NCI-H2196 (cell line): ENCODE results near the gene SDK1.

ENCODE experiments used
- DNase-seq: peaks from one replicate; lab custom pipeline; 2025; ENCODE audit not compliant: unreplicated experiment; lab: John Stamatoyannopoulos, UW

The SDK1 gene

DNA sequence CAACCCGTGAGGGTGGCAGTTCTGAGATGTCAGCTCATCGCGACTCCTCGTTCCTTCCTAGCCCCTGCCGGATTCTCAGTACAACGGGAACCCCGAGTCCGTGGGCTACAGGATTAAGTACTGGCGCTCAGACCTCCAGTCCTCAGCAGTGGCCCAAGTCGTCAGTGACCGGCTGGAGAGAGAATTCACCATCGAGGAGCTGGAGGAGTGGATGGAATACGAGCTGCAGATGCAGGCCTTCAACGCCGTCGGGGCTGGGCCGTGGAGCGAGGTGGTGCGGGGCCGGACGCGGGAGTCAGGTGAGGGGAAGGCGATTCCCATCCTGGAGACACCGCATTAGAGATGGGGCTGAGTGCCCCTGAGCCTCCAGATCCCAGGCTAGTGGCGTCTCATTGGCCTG, 812.9 kb downstream of the SDK1 start:
- DNase-seq = no peak

DNA sequence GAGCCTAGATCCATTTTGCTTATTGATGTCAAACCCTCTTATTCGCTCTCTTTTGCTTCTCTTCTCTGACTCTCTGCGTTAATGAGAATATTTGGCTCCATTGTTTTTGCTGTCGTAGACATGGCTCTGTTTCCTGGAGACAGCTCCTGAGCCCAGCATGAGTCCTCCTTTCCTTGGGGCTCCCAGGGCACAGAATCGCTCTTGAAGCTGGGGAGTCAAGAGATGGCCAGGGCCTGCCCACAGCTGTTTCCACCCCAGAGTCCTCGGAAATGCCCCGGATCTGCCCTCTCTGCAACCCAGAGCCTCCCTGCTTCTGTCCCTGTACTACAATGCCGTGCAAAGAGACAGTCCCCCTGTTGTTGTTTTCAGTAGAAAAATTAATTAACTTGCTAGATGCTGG, 814.4 kb downstream of the SDK1 start:
- no peak for DNase-seq

DNA sequence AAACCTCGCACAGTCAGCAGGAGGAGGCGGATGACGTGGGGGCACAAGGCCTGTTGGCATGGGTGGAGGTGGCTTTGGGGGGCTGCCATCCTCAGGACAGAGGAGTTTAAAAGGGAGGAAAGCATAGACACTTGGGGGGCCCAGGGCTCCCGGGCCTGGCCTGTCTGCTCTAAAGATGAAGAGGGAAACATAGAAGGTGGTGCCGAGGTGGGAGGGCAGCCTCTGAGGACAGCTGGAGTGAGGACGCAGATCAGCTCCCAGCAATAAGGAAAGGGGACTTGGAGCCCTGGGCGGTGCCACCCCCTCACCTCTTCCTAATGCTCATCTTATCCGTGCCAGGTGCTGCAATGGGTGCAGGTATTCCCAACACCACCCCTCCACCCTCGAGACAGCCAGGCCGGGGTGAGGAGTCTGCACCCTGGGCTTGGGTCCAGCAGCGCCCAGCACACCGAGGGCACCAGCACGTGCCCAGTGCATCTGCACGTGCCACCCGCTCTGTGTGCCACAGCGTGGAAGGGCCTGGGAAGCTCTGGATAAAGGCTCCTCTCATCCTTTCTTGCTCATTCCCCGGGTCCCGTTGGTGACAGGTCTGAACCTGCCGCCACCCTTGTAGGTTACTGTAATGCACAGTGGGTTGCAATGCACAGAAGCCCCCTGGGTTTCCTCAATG, 815.0 kb downstream of the SDK1 start:
- DNase-seq = no peak

DNA sequence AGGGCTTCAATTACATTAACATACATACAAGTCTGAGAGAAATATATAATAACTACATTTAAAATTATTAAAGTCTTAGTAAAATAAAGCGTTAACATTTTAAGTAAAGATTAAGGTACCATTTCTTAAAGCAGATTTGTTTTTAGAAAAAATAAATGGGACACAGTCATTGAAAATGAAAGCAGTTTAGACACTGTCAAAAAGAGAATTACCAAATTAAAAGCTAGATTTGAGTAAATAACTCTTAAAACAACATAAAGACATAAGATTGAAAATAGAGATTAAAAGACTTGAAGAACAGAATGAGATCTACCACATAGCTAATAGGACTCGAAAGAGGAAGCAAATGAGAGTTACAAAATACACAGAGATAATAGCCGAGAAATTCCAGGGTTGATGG, 818.8 kb downstream of the SDK1 start:
- DNase-seq = no peak

DNA sequence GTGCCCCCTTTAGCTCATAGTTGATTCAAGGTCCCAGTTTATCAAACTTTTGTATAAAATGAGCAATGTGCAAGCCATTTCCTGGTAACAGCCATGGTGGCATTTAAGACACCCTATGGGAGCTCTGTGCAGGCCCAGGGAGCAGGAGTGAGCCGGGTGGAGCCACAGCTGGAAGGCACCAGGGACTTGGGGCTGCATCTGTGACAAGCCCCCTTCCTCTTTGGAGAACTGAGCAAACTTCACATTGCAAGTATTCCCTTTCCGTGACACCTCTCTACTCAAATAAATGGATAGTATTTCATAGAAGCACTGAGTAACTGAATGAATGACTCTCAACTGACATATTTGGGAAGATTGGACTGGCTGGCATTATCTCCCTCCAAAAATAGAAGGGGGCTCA, 822.3 kb downstream of the SDK1 start:
- DNase-seq = no peak

GRCh38 chr7:4123823-4124222, 822.8 kb downstream of the SDK1 start:
- DNase-seq = no peak

DNA sequence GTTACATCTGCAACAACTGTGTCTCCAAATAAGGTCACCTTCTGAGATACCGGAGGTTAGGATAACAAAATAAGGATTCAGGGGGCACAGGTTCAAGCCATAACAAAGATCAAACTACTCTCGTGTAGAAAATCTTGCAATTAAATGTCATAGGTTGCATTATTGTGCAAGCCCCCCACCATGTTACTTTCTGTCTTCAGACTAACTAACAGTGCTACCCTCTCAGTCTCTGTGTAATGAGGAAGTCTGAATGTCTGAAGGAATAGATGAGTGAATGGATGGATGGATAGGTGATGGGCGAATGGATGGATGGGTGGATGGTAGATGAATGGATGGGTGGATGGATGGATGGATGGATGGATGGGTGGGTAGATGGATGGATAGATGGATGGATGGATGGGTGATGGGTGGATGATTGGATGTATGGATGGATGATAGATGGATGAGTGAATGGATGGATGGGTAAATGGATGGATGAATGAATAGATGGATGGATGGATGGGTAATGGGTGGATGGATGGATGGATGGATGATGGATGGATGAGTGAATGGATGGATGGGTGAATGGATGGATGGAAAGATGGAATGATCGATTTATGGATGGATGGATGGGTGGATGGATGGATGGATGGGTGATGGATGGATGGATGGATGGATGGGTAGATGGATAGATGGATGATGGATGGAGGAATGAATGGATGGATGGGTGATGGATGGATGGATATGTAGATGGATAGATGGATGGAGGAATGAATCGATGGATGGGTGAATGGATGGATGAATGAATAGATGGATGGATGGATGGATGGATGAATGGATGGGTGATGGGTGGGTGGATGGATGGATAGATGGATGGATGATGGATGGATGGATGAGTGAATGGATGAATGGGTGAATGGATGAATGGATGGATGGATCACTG, 823.8 kb downstream of the SDK1 start:
- no peak for DNase-seq

GRCh38 chr7:4127909-4128560, 827.0 kb downstream of the SDK1 start:
- no peak for DNase-seq

- DNase-seq = no peak
Observed at GRCh38 chr7:4129481-4130122, 828.5 kb downstream of the SDK1 start.

DNA sequence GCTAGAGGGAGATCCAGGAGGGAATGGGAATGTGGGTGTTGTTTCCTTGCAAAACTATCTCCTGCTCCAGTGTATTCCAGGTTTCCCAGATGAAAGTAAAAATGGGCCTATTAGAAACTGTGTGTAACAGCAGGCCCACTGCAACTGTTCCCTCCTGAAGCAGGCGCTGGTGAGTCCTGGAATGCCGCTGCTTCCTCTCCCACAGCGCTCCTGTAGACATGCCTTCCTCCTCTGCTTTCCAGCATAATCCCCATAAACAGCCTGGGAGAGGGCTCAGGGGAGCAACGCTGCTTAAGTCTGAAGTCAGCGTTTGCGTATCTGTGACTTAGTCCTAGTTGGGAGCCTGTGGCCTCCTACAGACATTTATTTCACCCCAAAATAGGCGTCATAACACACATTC, 830.0 kb downstream of the SDK1 start:
- no peak for DNase-seq

DNA sequence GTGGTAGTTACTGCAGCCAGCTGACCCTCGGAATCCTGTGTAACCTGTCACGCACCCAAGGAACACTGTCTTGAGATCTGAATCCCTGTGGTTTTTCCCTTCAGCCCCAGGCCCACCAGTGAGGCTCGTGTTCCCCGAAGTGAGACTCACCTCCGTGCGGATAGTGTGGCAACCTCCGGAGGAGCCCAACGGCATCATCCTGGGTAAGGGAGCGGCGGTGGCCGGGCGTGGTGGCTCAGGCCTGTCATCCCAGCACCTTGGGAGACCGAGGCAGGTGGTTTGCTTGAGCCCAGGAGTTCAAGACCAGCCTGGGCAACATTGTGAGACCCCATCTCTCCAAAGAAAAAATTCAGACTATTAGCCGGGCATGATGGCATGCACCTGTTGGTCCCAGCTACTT, 831.2 kb downstream of the SDK1 start:
- DNase-seq = no peak

DNA sequence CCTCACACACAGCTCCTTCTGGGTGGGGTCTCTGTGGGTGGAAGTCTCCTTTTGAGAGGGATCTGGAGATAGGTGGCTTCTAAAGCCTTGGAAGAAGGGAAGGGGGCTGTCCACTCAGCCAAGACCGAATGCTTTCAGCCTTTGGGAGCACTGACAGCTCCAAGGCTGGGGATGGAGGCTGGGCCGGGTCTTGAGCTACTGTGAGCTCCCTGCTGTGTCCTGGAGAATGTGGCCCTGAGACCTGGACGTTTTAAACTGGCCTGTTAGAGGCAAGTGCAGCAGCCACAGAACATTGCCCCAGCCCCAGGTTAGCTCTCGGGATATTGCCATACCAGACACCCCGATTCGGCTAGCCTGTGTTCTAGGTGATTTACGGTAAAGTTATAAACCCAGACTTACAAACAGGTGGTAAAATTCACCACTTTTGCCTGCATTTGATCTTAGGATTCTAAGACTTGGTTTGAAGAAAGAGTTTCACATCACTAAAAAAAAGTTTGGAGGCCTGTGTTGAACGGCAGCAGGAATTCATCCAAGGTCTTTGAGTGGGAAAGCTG, 832.5 kb downstream of the SDK1 start:
- no peak for DNase-seq

DNA sequence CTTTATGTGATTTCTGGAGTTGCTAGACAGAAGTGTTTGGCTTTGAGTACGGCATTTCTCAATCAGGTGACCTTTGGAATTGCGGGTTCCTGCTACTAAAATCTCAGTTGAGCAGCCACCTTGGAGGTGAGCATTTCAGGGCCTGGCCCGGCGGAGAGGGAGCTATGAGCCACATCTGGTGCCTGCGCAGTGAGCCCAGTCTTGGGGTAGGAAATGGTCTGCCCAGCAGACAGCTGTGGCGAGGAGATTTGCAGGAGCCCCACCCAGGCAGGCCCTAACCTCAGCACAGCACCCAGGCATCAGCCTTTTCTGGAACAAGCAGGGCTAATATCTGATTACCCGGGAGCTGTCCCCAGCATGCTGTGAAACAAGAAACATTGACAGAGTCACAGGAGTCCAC, 833.2 kb downstream of the SDK1 start:
- no peak for DNase-seq

GRCh38 chr7:4134631-4135030, 833.6 kb downstream of the SDK1 start:
- DNase-seq = no peak

DNA sequence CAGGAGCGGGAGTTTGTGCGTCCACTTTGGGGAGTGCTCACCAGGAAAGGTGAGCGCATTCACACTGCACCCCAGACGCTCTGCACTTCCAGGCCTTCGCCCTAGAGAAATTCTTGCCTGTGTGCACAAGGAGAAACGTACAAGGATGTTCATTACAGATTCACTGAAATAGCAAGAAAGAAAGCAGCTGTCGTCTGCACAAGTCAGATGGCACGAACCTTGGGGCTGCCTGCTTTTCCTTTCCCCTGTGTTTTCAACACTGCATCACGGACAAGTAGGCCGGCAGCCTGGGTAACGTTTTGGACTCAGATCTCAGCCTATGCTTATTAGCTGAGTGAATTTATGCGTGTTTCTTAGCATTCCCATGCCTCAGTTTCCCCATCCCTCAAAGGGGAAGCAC, 834.2 kb downstream of the SDK1 start:
- no peak for DNase-seq

- no peak for DNase-seq
Observed at GRCh38 chr7:4136036-4136435, 835.0 kb downstream of the SDK1 start.

DNA sequence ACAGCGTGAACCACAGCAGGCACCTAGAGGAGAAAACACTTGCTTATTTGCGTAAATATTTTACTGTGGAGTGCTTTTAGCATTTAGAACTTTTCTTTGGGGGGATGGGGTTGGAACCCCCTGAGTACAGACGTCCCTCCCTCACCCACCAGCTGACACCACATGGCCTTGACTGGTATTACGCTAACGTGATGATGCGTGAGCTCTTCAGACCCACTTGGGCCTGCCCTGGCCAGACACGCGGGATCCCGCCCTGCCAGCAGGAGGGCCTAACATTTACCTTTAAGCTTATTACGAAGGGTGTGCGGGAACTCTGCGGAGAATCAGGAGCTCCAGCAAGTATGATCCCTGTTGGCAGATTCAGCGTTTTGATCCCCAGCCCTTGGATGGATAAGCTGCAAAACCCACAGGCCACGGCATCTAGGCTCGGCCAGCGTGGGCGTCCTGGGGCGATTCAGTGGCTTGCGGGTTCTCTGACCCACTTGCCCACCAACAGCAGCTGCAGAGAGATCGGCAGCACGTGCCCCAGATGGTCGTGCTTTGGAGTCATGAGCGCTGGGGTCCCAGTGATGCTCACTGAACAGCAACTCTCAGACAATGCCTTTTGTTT, 835.6 kb downstream of the SDK1 start:
- no peak for DNase-seq

DNA sequence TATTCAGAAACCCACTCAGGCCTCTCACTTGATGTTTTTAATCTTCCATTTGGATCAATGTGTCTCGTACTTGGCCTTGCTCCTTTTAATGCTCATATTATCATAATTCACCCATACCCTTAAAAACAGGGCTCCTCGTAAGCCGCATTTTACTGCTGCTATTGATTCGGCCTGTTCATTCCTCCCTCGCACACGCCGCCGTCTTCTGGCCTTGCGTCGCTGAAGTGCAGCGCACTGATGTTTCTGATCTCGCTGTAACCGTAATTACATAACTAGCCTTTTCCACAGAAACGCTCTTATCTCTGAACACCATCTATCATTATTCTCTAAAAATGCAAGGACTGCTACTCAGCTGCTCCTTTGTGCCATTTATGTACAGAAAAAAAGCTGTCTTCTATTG, 836.5 kb downstream of the SDK1 start:
- no peak for DNase-seq

GRCh38 chr7:4138866-4139265, 837.8 kb downstream of the SDK1 start:
- DNase-seq = no peak

DNA sequence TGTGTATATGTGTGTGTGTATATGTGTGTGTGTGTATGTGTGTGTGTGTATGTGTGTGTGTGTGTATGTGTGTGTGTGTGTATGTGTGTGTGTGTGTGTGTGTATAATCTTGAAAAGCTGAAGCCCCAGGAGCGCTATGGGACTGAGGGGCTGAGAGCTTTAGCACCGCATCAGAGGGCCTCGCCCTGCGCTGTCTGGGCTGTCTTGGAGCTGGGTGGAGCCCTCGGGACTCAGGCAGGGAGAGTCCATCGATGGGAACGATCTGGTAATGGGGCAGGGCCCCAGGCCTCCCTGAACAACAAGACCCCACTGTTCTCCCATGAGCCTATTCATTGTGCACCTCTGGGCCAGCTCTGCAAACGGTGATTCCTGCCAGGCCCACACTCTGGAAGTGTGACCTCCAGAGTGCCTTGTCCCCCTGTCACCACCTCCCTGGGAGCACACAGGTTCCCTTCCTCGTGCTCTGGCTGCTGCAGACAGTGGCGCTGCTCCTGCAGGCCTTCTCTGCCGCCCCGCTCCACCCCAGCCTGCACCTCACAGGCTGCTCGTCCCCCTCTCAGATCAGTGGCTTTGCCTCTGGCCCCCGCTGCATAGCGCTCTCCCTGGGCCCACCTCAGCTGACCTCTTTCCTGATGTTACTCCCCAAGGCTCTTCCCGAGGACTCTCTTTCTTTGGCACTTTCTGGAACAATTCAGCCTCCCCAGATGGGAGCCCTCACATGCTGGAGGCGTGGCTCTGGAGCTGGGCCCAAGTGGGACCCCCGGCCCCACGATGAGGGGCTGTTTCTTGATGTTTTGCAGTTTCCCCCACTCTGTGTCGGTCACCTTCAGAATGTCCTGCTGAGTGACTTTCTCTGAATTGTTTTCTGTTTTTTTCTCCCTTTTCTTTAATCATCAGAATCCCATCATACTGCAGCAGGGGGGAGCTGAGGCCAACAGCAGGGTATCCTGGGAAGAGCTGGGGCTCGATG, 838.9 kb downstream of the SDK1 start:
- DNase-seq = no peak
